CD4-positive, alpha-beta T cell treated with Interleukin-10 for 1 hour (primary cell): ENCODE results near the gene ZNF688.
"Not testable (repeated sequence)": the region's sequence is repeated elsewhere in the genome, so short reads cannot be mapped to it uniquely, and the experiment has no call there.

Experiments
- DNase-seq: peaks from one replicate; pipeline ENCODE4 v3.0.0-alpha.2; 2020

ZNF688 gene

GRCh38 chr16:30571445-30572322, at the start of gene ZNF688:
Gene ZNF688, minus strand, starts transcription at chr16:30571714. Its CDS starts 85 bp downstream, at chr16:30571629.
- peak; percentile 99 for DNase-seq

- no peak for DNase-seq
Measured at GRCh38 chr16:30620169-30620568, 48.7 kb upstream of the ZNF688 start.

GRCh38 chr16:30619638-30620037, 48.1 kb upstream of the ZNF688 start:
- no peak for DNase-seq

- no peak for DNase-seq
Measured at GRCh38 chr16:30619202-30619601, 47.7 kb upstream of the ZNF688 start.

- peak; percentile 73 for DNase-seq
Measured at GRCh38 chr16:30615358-30616091, 44.0 kb upstream of the ZNF688 start.

- peak; percentile 98 for DNase-seq
Measured at GRCh38 chr16:30609926-30610839, 38.7 kb upstream of the ZNF688 start, which contains the start of gene ZNF689. Gene ZNF689, minus strand, starts transcription at chr16:30610389. Its CDS starts 348 bp downstream, at chr16:30610041.

- peak; percentile 49 for DNase-seq
Measured at GRCh38 chr16:30609002-30609925, 37.8 kb upstream of the ZNF688 start.

GRCh38 chr16:30606004-30606403, 34.5 kb upstream of the ZNF688 start:
- no peak for DNase-seq

GRCh38 chr16:30605158-30605557, 33.6 kb upstream of the ZNF688 start:
- DNase-seq: no peak

- DNase-seq: no peak
Measured at GRCh38 chr16:30604316-30604947, 32.9 kb upstream of the ZNF688 start.

GRCh38 chr16:30603945-30604315, 32.4 kb upstream of the ZNF688 start:
- no peak for DNase-seq

GRCh38 chr16:30602616-30603277, 31.2 kb upstream of the ZNF688 start:
- no peak for DNase-seq

GRCh38 chr16:30601966-30602365, 30.5 kb upstream of the ZNF688 start:
- no peak for DNase-seq

GRCh38 chr16:30600929-30601328, 29.4 kb upstream of the ZNF688 start:
- no peak for DNase-seq

GRCh38 chr16:30600215-30600614, 28.7 kb upstream of the ZNF688 start:
- DNase-seq: no peak

- DNase-seq: no peak
Measured at GRCh38 chr16:30592871-30593270, 21.4 kb upstream of the ZNF688 start.

GRCh38 chr16:30590869-30591268, 19.4 kb upstream of the ZNF688 start:
- not testable (repeated sequence) for DNase-seq

- DNase-seq: not testable (repeated sequence)
Measured at GRCh38 chr16:30589582-30589981, 18.1 kb upstream of the ZNF688 start.

- DNase-seq: no peak
Measured at GRCh38 chr16:30588651-30589050, 17.1 kb upstream of the ZNF688 start.

- DNase-seq: peak; percentile 97
Measured at GRCh38 chr16:30585400-30586191, 14.1 kb upstream of the ZNF688 start, which contains the start of gene ZNF785. Gene ZNF785, minus strand, starts transcription at chr16:30585697. Its CDS starts 86 bp downstream, at chr16:30585611.
